HG03457 (cell line): ENCODE results near the gene KCNMA1.
"Not testable (repeated sequence)": the region's sequence is repeated elsewhere in the genome, so short reads cannot be mapped to it uniquely, and the experiment has no call there.

Source experiments
- ATAC-seq: cut with Tn5 transposase; IDR thresholded peaks from one replicate; pipeline ENCODE4 v1.9.1; 2021; ENCODE audit warnings: moderate number of reproducible peaks; ENCODE audit not compliant: unreplicated experiment

Gene KCNMA1

DNA sequence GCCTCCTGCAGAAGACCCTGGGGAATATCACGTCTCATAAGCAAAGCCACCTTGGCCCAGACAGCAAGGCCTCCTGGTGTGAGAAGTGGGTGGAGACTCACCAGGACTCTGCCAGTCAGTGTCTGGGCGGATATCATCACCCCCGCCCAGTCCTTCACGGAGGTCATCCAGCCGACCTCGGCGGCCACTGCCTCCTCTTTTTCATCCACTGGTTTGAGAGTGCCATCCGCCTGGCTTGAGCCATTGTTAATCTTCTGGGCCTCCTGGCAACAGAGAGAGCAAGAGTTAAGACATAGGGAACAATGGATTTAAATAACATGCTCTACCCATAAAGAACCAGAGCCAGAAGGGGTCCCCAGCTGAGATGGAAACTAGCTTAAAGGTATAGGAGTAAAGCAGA, 233.8 kb downstream of the KCNMA1 start:
- ATAC-seq = no peak

DNA sequence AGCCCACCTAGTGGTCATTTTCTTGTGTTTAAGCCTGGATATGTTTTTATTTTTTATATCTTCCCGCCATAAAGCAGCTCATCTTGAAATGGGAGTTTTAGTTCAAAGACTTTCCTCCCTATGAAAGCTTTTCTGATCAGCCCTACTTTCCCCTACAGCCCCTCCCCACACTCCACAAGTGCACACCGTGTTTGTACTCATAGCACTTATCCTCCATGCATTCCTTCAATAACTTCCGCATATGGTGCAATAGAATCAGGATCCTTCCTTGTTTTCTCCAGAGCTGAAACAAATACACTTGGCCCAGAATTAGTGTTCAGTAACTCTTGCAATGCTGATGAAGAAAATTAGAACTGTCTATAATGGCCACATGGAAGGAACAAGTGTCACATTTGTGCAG, 235.9 kb downstream of the KCNMA1 start:
- no peak for ATAC-seq

DNA sequence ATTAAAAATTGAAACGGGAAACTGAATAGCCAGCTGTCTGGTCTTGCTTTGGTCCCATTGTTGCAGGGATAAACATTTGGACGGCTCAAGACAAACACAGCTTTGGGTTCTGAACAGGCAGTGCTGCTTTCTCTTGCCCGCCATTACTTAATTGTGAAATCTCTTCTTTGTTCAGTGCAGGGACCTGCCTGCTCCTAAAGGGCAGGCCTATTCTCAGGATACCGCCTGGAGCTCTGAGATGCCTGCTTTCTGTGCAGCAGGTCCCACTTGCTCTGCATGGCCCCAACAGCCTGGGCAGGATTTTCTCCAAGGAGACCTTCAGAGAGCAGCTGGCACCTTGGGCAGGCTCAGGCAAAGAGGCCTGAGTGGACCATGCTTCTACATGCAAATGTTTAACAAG, 237.6 kb downstream of the KCNMA1 start:
- ATAC-seq = no peak

DNA sequence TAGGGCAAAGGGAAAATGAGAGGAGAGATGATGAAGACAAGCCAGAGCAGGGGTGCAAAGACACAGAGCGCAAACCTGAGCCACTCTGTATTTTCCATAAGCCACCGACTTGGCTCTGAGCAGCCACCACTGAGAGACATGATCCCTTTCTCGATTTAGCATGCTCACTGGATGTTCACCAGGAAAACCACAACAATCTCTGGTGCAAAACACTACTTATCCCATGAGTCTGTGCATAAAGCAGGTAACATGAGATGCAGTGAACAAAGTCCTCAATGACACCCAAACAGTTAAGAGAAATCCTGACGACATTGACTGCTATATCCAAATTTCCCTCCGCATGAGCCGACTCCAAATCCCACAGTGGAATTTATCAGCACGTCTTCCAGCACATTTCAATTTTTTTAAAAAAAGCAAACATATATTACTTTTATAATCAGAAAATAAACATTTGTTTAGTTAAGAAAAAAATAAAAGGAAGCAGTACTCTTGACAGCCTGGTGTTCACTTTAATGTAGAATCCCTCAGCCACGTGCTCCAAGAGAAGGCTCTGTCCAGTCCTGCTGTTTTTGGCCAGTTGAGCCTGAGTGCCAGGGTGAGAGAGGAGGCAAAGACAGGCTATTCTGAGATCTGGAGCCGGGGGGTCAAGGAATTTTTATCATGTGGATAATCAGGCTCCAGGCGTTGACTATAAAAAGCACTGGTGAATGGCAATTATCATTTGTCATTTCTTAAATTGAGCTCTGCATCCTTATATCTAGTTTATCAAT, 238.4 kb downstream of the KCNMA1 start:
- no peak for ATAC-seq

DNA sequence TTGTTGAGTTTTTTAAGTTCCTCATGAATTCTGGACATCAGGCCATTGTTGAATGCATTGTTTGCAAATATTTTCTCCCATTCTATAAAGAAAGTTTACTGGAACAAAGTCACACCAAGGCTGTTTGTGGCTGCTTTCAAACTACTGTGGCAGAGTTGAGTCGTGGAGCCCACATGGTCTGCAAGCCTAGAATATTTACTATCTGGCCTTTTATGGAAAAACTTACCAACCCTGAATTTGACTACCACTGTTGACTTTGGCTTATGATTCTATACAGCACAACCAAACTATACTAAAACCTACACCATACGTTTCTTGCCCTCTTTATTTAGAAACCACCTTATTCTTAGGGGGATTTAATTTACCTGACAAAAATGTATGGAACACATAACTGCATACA, 239.1 kb downstream of the KCNMA1 start:
- no peak for ATAC-seq

- no peak for ATAC-seq
These were observed 240.5 kb downstream of the KCNMA1 start for GRCh38 chr10:77397103-77397502.

DNA sequence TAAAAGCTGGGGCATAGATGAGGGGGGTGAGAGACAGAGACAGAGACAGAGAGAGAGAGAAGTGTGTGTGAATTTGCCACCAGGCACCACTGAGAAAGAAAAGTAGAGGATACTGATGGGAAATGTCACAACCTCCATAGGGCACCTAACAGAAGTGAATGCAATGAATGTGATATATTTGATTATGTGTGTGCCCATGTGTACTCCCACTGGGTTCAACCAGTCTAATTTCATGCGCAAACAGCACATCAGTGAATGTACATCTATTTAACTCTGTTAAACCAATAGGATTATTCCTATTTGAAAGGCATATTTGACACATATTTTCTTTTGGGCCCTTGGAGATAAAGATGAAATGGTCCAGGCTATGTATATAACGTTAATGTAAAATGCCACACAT, 241.3 kb downstream of the KCNMA1 start:
- no peak for ATAC-seq

DNA sequence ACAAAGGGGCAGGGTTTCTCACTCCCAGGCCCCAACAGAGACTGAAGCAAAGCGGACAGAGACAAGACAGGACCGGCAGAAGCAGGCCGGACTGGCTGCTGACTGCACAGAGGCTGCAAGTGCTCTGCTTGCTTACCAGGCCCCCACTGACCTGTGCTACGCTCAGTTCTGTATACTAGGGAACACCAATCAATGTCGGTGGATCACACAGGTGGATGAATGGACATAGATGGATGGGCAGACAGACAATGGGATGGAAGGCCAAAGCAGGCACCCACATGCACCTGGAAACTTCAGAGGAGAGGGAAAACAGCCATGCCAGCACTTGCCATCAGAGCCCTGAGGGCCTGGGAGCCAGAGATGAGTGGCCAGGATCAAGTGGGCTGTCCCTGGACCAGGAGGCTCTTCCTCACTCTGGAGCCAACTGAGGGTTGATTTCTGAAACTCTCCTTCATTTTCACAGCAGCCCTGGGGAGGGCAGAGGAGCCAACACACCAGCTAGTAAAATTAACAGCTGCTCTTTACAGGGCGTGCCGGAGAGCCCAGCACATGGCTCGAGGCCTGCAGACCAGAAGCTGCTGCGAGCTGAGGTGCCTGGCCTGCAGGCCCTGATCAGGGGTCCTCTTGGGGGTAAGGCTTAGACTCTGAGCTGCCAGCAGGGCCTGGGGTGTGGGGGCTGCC, 243.6 kb downstream of the KCNMA1 start:
- no peak for ATAC-seq

- ATAC-seq = no peak
These were observed 244.2 kb downstream of the KCNMA1 start for GRCh38 chr10:77393411-77393810.

GRCh38 chr10:77392851-77393250, 244.8 kb downstream of the KCNMA1 start:
- ATAC-seq = no peak

- ATAC-seq = no peak
These were observed 245.3 kb downstream of the KCNMA1 start for GRCh38 chr10:77392236-77392721.

GRCh38 chr10:77391605-77392235, 245.9 kb downstream of the KCNMA1 start:
- ATAC-seq = no peak

- ATAC-seq = no peak
These were observed 247.1 kb downstream of the KCNMA1 start for GRCh38 chr10:77390481-77390891.

- no peak for ATAC-seq
These were observed 249.0 kb downstream of the KCNMA1 start for GRCh38 chr10:77388571-77389100.

DNA sequence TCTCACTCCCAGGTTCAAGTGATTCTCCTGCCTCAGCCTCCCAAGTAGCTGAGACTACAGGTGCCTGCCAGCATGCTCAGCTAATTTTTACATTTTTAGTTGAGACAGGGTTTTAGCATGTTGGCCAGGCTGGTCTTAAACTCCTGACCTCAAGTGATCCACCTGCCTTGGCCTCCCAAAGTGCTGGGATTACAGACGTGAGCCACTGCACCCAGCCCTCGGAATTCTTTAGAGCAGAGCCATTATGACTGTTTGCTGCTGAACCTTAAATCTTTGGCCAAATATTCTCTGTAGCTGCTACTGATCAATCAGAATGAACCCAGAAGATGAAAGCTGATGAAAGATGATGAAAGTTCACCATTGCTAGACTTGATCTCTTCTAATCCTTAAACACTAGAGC, 249.9 kb downstream of the KCNMA1 start:
- ATAC-seq = not testable (repeated sequence)

- no peak for ATAC-seq
These were observed 250.4 kb downstream of the KCNMA1 start for GRCh38 chr10:77387247-77387646.

DNA sequence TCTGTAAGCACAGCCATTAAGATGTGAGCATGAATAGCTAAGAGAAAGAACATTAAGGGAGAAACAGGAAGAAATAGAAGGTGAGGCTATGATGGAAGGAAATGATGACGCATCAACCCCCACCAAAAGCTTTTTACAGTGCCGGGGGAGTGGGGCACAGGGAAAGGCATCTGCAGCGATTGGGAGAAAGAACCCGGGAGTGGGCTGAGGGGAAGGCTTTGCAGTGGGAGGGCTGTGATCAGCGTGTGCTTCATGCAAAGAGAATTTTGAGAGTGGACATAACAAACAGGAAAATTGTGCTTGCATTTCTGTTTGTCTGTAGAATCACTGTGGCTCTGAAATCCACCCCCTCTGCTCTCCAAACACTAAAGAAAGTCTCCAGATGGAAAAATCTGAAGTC, 250.8 kb downstream of the KCNMA1 start:
- ATAC-seq = no peak

DNA sequence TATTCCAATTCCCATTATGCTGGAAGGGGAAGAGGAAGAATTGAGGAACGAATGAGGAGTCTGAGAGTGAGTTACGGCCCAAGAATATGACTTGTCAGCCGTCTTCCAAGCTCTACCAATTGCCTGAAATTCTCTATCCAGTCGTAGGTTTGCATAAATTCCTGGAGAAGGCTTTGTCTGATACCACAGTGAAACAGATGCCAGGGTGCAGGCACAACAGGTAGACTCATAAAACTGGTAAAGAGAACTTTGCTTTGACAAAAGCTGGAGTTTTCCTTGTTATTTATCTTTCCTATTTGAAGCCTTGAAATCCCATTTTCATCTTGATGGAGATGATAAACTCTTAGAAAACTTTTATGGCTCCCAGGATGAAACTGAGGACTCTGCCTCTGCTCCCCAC, 251.2 kb downstream of the KCNMA1 start:
- ATAC-seq = no peak

GRCh38 chr10:77385315-77385714, 252.3 kb downstream of the KCNMA1 start:
- ATAC-seq = no peak

- no peak for ATAC-seq
These were observed 253.6 kb downstream of the KCNMA1 start for GRCh38 chr10:77383861-77384553.

DNA sequence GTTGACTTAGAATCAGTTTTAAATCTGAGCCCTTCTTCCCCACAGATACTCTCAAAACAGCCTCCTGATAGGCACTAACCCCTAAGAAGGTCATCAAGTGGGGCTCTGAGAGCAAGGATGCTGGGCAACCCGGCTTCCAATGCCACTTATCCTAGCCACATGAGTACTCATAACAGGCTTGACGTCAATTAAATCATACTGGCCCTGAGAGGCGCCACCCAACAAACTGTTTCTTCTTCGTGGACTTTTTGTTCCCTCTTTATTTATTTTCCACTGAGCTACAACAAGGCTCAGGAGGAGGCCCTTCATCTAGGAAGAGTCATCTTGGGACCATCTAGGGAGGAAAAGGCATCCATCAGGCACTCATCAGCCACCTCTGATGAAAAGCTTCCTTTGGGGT, 255.9 kb downstream of the KCNMA1 start:
- no peak for ATAC-seq
